Calu3 (cell line): Measurements from ENCODE around the gene HMCN2. TPM values are rescaled to one million over a fixed set of nuclear protein-coding genes. Genes with fewer than 3 reads are reported as not detected.

Experiments used
- BruUV-seq: library from RNA; stranded (reverse); fragments of 400-500 nt; replicated peaks from 2 replicates; lab custom pipeline; 2021; lab: Mats Ljungman, UMichigan
- CTCF ChIA-PET: fragments of 300-600 bp; sonication (Branson Sonifier 250); formaldehyde crosslinking; loops from one replicate; lab custom pipeline; 2022; ENCODE audit warnings: antibody characterized with exemption; lab: Charles Lee
- DNase-seq: peaks from one replicate; pipeline ENCODE4 v3.0.0; 2022
- H3K27ac Mint-ChIP-seq: one replicate; pipeline ENCODE4 v1.8.0; 2022; ENCODE audit warnings: mixed read lengths; ENCODE audit not compliant: unreplicated experiment
- H3K27me3 Mint-ChIP-seq: one replicate; pipeline ENCODE4 v1.8.0; 2022; ENCODE audit warnings: mixed read lengths; ENCODE audit not compliant: unreplicated experiment
- H3K36me3 Mint-ChIP-seq: one replicate; pipeline ENCODE4 v1.8.0; 2022; ENCODE audit warnings: mild to moderate bottlenecking, moderate library complexity, mixed read lengths; ENCODE audit not compliant: insufficient read depth, unreplicated experiment
- H3K4me1 Mint-ChIP-seq: one replicate; pipeline ENCODE4 v1.8.0; 2022; ENCODE audit warnings: mild to moderate bottlenecking, low read depth, mixed read lengths; ENCODE audit not compliant: unreplicated experiment
- H3K4me3 Mint-ChIP-seq: one replicate; pipeline ENCODE4 v1.8.0; 2022; ENCODE audit warnings: mild to moderate bottlenecking, low read depth, moderate library complexity, mixed read lengths; ENCODE audit not compliant: unreplicated experiment
- H3K9me3 Mint-ChIP-seq: one replicate; pipeline ENCODE4 v1.8.0; 2022; ENCODE audit warnings: low read depth, mixed read lengths; ENCODE audit not compliant: unreplicated experiment
- intact Hi-C: fragments of 100-400 bp; cut with micrococcal nuclease; formaldehyde crosslinking; loops from one replicate; pipeline ENCODE4 v1.10.0; 2022; ENCODE audit not compliant: unreplicated experiment
- total RNA-seq: library from RNA; stranded (reverse); gene quantifications from 2 replicates; pipeline ENCODE4 v1.2.3, GENCODE V29; 2022
- TF ChIP-seq, protein P1 (sequence below): fragments of 200-600 bp; IDR thresholded peaks from one replicate; pipeline ENCODE4 v1.8.0; 2022; ENCODE audit warnings: antibody characterized with exemption; ENCODE audit not compliant: unreplicated experiment

HMCN2 gene
- total RNA-seq, 1 experiment from 2014 or later: not detected

DNA sequence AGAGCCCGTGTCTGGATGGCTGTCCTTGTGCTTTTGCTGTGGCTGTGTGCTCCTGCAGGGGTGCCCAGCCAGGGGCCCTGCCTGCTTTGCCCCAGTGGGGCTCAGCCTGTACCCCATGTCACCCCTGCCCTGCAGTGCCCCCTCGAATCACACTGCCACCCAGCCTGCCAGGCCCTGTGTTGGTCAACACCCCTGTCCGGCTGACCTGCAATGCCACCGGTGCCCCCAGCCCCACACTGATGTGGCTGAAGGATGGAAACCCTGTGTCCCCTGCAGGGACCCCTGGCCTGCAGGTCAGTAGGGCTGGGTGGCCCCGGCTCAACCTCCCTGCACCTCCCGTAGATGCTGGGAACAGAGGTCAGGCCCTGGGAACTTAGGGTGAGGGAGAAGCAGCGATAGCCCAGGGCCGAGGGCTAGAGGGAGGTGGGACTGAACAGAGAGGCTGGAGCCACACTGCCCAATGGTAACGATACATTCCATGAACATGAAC is 96.4 kb downstream of the HMCN2 start:
- H3K36me3 Mint-ChIP-seq: no peaks in the 10 kb centered on the region
- CTCF ChIA-PET: no interaction called here
- H3K27ac Mint-ChIP-seq: no peak overlapping the region
- H3K27me3 Mint-ChIP-seq: peaks cover 18% of the 10 kb centered on the region
- H3K4me3 Mint-ChIP-seq: no peak overlapping the region
- TF ChIP-seq, protein P1, sequence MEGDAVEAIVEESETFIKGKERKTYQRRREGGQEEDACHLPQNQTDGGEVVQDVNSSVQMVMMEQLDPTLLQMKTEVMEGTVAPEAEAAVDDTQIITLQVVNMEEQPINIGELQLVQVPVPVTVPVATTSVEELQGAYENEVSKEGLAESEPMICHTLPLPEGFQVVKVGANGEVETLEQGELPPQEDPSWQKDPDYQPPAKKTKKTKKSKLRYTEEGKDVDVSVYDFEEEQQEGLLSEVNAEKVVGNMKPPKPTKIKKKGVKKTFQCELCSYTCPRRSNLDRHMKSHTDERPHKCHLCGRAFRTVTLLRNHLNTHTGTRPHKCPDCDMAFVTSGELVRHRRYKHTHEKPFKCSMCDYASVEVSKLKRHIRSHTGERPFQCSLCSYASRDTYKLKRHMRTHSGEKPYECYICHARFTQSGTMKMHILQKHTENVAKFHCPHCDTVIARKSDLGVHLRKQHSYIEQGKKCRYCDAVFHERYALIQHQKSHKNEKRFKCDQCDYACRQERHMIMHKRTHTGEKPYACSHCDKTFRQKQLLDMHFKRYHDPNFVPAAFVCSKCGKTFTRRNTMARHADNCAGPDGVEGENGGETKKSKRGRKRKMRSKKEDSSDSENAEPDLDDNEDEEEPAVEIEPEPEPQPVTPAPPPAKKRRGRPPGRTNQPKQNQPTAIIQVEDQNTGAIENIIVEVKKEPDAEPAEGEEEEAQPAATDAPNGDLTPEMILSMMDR: no peak
- intact Hi-C loops: no loop called here
- H3K9me3 Mint-ChIP-seq: no peaks in the 10 kb centered on the region
- H3K4me1 Mint-ChIP-seq: no peaks in the 10 kb centered on the region
- BruUV-seq: no TSS peak
- DNase-seq: no peak

DNA sequence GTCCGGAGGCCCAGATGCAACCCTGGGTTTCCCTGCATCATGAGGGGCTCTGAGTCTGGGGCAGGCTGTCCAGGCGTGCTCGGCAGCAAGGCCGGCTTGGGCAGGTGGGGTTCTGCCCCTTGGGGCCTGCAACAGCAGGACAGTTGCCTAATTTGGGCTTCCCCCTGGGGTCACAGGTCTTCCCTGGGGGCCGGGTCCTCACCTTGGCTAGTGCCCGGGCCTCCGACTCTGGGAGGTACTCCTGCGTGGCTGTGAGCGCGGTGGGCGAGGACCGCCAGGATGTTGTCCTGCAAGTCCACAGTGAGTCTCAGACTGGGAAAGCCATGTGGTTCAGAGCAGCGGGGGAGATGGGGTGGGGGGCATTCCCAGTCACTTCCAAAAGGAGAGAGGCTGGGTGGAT is 97.1 kb downstream of the HMCN2 start:
- BruUV-seq: no TSS peak
- H3K27me3 Mint-ChIP-seq: peaks cover 18% of the 10 kb centered on the region
- no peak overlapping the region for H3K27ac Mint-ChIP-seq
- no peak for DNase-seq
- TF ChIP-seq, protein P1: no peak
- intact Hi-C loops: no loop called here
- H3K4me3 Mint-ChIP-seq: no peak overlapping the region
- H3K4me1 Mint-ChIP-seq: no peaks in the 10 kb centered on the region
- no peaks in the 10 kb centered on the region for H3K9me3 Mint-ChIP-seq
- CTCF ChIA-PET: no interaction called here
- H3K36me3 Mint-ChIP-seq: no peaks in the 10 kb centered on the region

DNA sequence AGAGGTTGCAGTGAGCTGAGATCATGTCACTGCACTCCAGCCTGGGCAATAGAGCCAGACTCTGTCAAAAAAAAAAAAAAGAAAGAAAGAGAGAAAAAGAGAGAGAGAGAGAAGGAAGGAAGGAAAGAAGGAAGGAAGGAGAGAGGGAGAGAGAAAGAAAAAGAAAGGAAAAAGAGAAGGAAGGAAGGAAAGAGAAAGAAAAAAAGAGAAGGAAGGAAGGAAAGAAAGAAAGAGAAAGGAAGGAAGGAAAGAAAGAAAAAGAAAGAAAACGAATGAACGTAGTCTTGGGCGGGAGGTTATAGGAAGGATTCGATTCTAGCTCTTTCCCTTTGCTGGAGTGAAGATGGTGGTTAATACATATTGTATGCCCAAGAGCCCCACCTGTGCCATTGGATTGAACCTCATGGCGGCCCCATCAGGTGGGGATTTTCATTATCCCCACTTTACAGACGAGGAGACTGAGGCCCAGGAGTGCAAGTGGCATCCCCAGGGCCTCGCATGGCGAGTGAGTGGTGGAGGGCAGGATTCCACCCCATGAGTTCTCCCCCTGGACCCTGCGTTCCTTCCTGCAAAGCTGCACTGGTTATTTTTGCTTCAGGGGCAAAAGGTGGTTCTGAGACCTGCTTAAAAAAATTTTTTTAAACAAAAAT is 98.3 kb downstream of the HMCN2 start:
- H3K4me1 Mint-ChIP-seq: no peaks in the 10 kb centered on the region
- CTCF ChIA-PET: no interaction called here

DNA sequence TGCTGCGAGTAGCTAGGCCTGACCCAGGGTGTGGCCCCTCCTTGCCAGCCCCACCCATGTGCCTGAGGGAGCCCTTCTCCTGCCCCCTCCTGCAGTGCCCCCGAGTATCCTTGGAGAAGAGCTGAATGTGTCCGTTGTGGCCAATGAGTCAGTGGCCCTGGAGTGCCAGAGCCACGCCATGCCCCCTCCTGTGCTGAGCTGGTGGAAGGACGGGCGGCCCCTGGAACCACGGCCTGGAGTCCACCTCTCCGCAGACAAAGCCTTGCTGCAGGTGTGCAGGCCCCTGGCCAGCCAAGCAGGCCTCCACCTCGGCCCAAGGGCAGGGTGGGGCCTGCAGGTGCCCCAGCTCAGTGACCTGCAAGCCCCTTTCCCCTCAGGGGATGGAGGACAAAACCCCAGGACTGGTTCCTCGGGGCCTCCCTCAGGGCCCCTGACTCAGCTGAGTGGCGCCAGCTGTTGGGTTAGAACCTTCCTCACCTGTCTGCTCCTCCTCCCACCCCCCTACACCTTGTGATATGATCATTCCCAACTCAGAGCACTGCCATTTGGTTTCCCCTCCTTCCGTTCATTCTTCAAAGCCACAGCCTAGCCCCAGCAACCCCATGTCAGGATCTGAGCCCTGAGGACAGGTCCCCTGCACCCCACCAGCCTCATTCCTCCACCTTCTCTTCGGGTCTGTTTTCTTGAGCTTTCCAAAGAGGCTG is 99.2 kb downstream of the HMCN2 start:
- Mint-ChIP-seq H3K27me3 (peaks cover 18% of the 10 kb centered on the region), H3K9me3 (no peaks in the 10 kb centered on the region), H3K27ac (no peak overlapping the region), H3K4me3 (no peak overlapping the region), H3K36me3 (no peaks in the 10 kb centered on the region), H3K4me1 (no peaks in the 10 kb centered on the region)
- intact Hi-C loops: no loop called here
- BruUV-seq: no TSS peak
- TF ChIP-seq, protein P1: no peak
- no peak for DNase-seq
- CTCF ChIA-PET: no interaction called here

More for the DNA sequence above, 98.3 kb downstream of the HMCN2 start:
- TF ChIP-seq, protein P1: no peak
- no TSS peak for BruUV-seq
- no peaks in the 10 kb centered on the region for H3K36me3 Mint-ChIP-seq
- H3K9me3 Mint-ChIP-seq: no peaks in the 10 kb centered on the region
- no peak for DNase-seq
- peaks cover 18% of the 10 kb centered on the region for H3K27me3 Mint-ChIP-seq
- intact Hi-C loops: no loop called here
- H3K4me3 Mint-ChIP-seq: no peak overlapping the region
- H3K27ac Mint-ChIP-seq: no peak overlapping the region
